C4-2B (cell line): ENCODE measurements around the gene AP4S1.
A peak's percentile ranks its signal among the peaks of the same experiment; 100 is the strongest.

Experiments used
- H3K27ac ChIP-seq: fragments of 450-650 bp; 2 replicates; pipeline ENCODE4 v1.5.1; 2017
- ZFX ChIP-seq: fragments of 450-650 bp; IDR thresholded peaks from 2 replicates; pipeline ENCODE4 v1.6.1; 2017
- TF ChIP-seq, protein P1 (sequence below): fragments of 450-650 bp; conservative IDR thresholded peaks from 2 replicates; pipeline ENCODE4 v1.5.1; 2017; ENCODE audit warnings: mild to moderate bottlenecking

AP4S1 gene

DNA sequence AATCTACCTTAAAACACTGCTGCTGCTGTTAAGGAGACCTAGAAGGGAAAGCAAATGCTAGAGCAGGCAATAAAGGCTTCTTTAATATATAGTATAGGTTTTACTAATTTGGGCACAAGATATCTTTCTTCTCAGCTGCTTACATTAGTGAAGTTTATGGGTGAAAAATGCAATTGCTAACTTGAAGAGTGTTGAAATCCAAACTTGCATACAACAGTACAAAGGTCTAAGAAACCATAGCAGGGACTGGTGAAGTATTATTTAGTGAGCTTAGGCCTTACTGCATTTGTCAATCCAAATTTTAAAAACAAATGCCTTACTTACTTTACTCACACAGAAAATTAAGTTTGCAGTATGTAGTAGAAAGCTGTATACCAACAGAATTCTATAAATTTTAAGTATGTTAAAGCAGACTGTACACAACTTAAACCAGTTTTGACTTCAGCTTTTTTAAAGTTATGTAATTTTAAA lies 1.4 kb upstream of the AP4S1 start:
- TF ChIP-seq, protein P1, sequence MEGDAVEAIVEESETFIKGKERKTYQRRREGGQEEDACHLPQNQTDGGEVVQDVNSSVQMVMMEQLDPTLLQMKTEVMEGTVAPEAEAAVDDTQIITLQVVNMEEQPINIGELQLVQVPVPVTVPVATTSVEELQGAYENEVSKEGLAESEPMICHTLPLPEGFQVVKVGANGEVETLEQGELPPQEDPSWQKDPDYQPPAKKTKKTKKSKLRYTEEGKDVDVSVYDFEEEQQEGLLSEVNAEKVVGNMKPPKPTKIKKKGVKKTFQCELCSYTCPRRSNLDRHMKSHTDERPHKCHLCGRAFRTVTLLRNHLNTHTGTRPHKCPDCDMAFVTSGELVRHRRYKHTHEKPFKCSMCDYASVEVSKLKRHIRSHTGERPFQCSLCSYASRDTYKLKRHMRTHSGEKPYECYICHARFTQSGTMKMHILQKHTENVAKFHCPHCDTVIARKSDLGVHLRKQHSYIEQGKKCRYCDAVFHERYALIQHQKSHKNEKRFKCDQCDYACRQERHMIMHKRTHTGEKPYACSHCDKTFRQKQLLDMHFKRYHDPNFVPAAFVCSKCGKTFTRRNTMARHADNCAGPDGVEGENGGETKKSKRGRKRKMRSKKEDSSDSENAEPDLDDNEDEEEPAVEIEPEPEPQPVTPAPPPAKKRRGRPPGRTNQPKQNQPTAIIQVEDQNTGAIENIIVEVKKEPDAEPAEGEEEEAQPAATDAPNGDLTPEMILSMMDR: no peak
- TF ChIP-seq ZFX: no peak
- H3K27ac ChIP-seq: no peak overlapping the region

DNA sequence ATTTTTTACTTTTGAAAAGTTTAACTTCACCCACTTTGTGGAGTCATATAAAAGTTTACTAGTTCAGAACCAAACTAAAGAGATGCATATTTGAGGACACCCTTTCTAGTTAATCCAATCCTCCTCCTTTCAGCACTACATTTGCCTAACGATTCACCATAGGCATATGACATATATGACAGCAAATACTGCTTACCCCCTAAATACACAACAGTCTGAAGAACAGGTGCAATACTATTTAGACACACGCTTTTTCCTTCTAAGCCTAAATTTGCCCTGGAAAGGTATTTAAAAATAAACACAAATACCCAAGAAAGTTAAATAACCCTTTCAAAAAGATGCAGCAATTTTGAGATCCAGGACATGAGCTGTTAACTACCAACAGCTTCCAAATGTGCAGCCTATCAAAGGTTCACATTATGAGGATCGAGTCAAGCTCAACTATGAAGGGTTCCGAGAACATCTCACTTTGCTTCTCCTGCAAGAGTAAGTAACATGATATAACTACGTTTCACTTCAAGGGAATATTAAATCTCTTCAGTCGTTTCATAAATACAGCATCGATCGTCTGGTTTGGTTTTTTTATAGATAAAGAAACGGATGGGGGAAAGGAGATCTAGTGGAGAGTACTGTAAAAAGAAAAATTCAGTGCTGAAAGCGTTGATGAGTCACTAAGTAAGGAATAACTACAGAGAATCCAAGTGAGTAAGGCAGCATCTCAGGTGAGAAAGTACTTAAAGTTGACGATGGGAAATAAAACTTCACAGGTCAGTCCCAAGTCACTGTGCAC lies 677 bp upstream of the AP4S1 start:
- TF ChIP-seq, protein P1: no peak
- TF ChIP-seq ZFX: no peak

DNA sequence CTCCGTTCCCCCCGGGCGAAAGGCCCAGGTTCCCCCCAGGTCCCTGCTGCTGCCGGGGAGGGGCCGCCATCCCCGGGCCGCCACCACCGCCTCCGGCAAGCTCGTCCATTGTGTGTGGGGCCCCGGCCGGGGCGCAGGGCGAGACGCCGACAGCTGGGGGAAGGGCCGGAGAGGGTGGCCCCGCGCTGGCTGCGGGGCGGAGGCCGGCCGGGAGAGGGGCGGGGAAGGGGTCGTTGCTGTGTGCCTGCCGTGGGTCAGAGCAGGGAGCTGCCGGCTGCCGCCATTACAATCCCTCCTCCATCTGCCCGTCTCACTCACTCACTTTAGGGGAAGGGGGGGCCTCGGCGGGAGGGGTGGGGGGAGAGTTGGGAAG lies 614 bp downstream of the AP4S1 start, which contains the start of gene STRN3:
TSS of gene STRN3 (minus strand) at position 303 of the 373 bp plus-strand sequence. CDS start at position 109, 194 bp downstream.
- peak within 1 kb of the TSS; percentile 97 for H3K27ac ChIP-seq
- TF ChIP-seq, protein P1: no peak
- TF ChIP-seq ZFX: peak; percentile 72

More for the DNA sequence above, 677 bp upstream of the AP4S1 start:
- H3K27ac ChIP-seq: peak overlapping the region; percentile 97

DNA sequence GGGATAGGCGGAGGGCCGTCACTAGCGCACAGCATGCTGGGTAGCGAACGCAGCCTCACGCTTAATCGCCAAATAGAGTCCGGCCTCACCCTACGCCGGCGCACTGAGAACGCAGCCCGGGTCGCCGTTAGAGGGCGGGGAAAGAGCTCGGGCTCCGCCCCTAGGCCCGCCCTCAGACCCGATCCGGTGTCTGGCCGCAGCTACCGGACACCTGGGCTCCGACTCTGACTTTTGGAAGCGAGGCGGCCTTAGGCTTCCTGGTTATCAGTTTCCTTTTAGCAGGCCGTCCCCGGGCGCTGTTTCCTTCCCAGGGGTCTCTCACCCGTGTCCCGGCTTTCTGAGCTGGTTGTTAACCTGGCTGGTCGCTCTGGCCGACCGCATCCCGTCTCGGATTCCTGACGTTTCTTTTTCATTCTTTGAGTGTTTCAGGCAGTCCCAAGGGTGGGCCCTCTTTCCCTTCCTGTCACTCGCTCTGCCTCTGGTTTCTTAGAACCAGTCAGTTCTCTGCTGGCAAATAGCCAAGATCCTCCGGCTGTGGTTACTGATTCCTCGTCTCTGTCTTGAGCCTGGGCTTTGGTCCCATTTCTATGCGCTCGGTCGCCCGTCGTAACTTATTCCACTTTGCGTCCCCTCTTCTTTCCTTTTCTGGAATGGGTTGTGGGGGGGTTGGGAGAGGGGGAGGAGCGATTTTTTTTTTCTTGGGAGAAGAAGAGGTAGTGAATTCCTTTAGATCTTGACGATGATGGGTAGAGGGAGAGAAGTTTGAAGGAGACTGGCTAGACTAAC lies 1.2 kb downstream of the AP4S1 start:
- TF ChIP-seq, protein P1: no peak
- no peak for TF ChIP-seq ZFX
- H3K27ac ChIP-seq: peak overlapping the region; percentile 97

DNA sequence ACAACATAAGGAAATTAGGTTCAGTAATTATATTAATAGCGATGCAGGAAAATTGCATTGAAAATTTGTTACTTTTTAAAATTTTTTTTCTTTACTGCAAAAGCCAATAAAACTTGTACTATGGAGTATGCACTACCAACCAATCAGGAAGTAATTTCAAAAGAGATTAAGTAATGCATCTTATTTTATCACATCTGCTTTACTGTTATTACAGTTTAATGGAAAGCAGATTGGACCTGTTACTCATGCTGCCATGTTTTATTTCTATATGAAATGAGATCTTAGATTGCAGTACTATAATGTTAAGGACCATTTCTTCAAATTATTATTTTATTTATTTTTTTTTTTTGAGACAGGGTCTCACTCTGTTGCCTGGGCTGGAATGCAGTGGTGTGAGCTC lies 2.4 kb downstream of the AP4S1 start:
- peak overlapping the region; percentile 97; the same call in 1 of the 2 replicates for H3K27ac ChIP-seq
- TF ChIP-seq, protein P1: no peak
- no peak for TF ChIP-seq ZFX

DNA sequence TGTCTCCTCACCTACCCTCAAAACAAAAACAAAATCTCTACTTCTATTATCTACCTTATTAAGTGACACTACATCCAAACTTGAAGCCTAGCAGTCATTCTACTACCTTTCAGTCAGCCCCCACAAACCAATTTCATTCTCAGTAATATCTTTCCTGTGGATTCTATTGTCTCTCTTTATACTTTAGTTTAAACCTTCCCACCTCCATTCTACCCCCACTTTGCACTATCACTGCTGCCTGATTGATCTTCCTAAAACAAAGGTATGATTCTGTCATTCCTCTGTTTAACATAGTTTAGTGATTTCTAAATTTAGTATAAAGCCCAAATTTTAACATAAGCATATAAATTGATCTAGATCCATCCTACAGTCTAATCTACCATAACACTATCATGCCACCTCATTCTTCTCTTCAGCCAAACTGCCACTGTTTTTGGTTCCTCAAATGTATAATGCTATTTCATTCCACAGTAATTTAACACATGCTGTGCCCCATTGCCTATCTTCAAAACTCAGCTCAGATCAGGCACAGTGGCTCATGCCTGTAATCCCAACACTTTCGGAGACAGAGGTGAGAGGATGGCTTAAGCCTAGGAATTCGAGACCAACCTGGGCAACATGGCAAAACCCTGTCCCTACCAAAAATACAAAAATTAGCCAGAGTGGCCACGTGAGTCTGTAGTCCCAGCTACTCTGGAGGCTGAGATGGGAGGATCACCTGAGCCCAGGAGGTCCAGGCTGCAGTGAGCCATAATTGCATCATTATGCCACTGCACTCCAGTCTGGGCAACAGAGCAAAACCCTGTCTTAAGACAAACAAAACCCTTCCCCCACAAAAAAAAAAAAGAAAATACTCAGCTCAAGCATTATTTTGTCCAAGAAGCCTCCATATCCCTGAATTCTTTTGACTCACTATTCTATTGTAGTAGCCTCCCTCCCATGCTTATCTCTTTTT lies 3.8 kb downstream of the AP4S1 start:
- no peak for TF ChIP-seq ZFX
- TF ChIP-seq, protein P1: no peak
- H3K27ac ChIP-seq: no peak overlapping the region
